GM21528 (cell line): ENCODE measurements around the gene AP1G1.
"Not testable (repeated sequence)": the region's sequence is repeated elsewhere in the genome, so short reads cannot be mapped to it uniquely, and the experiment has no call there.

Experiments used
- ATAC-seq: cut with Tn5 transposase; IDR thresholded peaks from one replicate; pipeline ENCODE4 v1.9.1; 2021; ENCODE audit warnings: mild to moderate bottlenecking, moderate library complexity; ENCODE audit not compliant: unreplicated experiment, low FRiP score

The AP1G1 gene

DNA sequence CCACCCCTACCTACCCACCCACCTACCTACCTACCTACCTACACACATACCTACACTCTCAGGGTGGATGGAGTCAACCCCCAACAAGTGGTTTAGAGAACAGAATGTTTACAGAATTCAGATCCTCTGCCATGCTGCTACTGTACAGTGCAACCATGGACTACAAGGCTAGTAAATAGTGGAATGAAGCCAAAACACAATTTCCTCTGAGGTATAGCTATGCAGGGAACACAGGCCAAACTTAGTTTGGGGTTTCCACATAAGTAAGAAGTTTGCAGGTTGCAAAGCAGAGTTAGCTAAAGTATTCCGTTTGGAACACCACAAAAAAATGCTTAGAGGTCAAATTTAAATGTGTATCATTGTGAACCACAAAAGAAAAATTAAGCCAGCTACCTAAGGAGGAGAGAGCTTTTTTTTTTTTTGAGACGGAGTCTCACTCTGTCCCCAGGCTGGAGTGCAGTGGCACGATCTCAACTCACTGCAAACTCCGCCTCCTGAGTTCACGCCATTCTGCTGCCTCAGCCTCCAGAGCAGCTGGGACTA, 2.7 kb upstream of the AP1G1 start:
- no peak for ATAC-seq

DNA sequence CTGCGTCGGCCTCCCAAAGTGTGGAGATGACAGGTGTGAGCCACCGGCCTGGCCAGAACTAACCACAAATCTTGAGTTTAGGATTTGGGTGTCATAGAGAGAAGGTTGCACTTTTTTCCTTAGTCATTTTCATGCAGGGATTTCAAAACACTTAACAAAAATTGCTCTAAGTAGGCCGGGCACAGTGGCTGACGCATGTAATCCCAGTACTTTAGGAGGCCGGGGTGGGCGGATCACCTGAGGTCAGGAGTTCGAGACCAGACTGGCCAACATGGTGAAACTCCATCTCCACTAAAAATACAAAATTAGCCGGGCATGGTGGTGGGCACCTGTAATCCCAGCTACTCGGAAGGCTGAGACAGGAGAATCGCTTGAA, 1.5 kb upstream of the AP1G1 start:
- ATAC-seq, result not testable (repeated sequence)

DNA sequence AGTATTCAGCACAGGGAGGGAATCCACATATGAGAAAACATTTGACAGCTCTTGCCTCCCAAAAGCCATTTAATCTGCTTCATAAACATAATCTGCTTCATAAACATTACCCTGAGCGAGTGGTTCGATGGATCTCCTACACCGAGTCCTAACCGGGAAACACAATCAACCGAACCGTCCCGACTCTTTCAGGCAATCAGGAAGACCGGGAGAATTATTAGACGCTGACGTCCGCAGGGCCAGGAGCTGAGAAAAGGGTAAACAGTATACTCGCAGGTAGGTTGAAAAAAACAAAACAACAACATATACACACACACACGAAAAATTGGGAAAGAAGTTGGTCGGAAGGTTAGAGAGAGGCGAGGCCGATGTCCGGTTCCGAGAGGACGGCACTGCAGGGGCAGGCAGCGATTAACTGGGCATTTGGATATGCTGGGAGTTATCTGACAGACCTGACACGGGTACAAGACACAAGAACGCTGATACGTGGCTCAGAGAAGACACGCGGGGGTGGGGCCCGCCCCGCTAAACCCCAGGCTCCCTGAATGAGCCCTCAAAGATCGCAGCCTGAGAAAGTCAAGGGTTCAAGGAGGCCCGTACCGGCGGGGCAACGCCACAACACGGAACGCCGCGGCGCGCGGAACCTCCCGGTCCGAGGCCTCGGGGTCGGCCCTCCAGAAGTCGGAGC, 585 bp downstream of the AP1G1 start:
- peak; percentile 39 for ATAC-seq

DNA sequence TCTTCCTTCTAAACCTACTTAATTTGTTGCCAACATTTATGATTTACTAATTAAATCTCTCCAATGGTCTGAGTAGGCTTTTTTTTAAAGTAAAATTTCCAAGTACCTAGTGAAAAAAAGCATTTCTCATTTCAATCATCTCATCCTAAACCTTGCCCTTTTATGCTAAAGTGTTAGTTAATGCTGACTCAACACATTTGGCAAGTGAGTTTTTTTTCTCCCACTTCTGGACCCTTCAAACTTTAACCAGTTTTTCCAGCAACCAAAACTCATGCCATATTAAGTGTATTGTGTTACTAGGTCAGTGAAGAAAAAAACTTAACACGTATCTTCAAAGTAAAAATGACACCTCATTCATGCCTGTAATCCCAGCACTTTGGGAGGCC, 5.3 kb downstream of the AP1G1 start:
- no peak for ATAC-seq

DNA sequence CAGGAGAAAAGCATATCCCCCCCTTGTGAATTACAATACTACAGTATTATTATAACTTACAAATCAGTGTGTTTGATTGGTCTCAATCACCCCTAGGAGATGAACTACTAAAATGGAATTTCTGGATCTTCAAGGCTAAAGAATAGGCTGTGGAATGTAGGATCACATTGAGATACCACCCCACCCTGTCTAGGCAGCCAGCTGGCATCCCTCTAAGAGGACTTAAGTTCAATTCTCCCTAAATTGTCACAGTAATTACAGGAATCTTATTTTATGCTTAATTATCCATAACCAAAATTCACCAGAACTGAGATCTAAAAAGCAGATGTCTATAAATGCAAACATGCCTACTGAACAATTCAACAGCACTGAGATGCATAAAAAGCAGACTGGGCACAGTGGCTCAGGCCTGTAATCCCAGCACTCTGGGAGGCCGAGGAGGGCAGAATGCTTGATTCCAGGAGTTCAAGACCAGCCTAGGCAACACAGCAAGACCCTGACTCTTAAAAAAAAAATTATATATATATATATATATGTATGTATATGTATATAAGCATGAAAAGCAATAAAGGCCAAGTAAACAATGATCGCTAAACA, 12.0 kb downstream of the AP1G1 start:
- ATAC-seq, result no peak

DNA sequence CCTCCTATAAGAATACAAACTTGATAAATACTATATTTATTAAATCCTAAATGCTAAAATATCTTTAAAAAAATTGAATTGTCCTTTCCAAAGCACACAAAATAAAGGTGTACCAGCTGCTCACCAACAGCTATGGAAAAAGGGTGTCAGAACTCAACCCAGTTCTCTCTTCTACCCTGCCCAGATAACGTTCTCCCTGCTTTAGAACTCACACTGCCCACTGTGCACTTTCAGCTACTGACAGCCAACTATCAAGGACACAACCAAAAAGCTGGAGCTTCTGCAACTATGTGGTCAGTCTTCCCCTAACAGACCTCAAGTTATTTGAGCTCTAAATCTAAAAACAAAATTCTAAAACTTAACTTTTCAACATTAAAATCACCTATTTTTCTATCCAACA, 13.7 kb downstream of the AP1G1 start:
- ATAC-seq, result no peak

DNA sequence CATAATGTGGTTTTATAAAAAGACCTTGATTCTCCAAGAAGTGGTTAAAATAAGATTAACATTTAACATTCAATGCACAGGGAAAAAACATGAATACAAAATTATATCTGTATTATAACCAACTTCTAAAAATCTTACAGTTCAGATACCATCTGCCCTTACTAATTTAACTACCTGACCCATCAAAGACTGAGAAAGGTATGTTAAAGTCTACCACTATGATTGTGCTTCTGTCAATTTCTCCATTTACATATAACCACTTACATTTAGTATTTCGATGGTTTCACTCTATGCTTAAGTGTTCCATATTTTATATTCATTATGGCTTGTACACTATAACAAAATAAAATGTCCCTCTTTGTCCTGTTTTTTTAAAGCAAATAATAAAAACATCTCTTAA, 14.6 kb downstream of the AP1G1 start:
- no peak for ATAC-seq

DNA sequence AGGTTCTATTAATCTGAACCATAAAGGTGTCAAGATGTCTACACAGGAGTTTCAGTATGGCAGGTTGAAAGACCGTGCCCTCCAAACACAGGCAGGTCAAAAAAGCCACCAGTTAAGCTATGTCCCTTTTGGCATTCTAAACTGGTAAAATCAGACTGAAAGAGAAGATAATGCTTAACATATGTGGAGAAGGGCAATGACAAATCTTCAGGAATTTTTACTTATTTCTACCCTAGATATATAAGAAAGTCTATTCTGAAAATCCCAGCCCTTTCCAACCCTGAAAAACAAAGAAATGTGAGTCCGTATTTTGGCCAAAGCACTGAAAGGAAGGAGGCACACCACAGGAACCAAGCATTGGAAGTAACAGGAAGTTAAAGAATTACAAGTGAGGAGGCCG, 16.5 kb downstream of the AP1G1 start:
- no peak for ATAC-seq

DNA sequence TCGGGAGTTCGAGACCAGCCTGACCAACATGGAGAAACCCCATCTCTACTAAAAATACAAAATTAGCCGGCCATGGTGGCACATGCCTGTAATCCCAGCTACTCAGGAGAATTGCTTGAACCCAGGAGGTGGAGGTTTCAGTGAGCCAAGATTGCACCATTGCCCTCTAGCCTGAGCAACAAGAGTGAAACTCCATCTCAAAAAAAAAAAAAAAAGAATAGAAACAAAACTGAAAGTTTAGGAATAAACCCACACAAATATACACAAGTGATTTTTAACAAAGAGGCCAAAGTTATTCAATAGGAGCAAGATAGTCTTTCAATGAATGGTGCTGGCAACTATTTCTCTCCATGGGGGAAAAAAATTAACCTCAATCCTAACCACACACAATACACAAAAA, 18.3 kb downstream of the AP1G1 start:
- not testable (repeated sequence) for ATAC-seq

DNA sequence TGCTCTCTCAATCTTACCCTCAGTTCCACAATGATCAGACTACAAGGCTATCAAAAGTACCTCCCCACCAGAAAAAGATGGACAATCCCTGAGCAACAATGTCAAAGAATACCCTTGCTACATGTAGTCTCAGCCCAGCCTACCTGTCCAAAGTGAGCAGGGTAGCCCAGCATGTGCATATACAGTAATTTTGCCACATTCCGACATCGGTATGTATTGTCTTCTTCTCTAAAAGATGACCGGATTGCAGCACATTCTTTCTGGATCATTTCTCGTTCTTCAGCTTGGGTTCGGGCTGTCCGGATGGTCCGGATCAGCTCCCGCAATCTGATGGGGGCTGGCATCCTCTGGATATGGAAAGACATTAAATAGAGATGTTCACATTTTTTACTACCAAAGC, 19.5 kb downstream of the AP1G1 start:
- ATAC-seq, result no peak

DNA sequence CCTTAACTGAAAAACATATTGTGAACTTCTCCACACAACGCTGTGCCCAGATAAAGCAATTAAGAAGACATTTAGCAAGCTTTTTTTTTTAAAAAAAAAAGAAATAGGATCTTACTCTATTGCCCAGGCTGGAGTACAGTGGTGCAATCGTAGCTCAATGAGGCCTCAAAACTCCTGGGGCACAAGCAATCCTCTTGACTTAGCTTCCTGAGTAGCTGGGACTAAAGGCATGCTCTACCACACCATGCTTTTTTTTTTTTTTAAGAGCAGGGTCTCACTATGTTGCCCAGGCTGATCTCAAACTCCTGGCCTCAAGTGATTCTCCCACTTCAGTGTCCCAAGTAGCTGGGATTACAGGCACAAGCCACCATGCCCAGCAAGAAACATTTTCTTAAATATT, 20.1 kb downstream of the AP1G1 start:
- ATAC-seq, result no peak

DNA sequence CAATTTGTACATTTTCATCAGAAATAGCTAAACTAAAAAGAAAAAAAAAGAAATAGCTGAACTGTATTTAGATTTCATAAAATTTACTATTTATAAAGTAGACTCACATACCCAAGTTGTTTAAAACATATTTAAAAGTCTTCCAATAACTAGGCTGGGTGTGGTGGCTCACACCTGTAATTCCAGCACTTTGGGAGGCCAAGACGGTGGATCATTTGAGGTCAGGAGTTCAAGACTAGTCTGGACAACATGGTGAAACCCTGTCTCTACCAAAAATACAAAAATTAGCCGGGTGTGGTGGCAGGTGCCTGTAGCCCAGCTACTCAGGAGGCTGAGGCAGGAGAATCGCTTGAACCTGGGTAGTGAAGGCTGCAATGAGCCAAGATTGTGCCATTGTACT, 23.5 kb downstream of the AP1G1 start:
- ATAC-seq, result not testable (repeated sequence)

DNA sequence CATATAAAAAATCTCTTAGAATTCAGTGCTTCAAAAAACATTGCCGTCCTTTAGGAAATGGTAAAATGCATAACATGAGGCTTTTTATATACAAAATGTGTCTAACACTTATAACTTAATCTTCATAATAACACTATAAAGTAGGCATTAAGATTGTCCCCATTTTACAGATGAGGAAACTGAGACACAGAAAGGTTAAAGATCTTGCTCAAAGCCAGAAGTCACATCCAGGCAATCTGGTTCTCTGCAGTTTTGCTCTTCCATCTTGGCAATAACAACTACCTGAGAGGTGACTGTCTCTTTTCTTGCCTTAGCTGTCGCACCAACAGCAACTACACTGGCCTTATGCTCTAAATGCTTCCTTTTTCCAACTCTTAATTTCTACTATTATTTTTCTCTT, 24.5 kb downstream of the AP1G1 start:
- ATAC-seq, result no peak

DNA sequence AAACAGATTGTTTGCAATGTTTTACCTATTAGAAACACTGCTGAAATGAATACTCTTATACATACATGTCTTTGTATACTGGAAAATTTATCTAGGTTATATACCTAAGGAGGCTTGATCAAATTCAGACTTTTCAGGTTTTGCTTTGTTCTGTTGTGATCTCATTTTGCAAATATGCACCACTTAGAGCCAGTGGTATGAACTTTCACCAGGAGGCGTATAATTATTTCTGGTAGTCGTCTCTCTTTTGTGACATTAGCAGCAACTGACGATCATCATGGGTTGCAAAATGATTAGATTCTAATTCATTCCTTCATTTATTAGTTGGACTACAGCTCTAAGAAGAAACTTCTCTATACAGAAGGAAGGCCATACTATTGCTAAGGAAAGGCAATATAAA, 26.9 kb downstream of the AP1G1 start:
- no peak for ATAC-seq

DNA sequence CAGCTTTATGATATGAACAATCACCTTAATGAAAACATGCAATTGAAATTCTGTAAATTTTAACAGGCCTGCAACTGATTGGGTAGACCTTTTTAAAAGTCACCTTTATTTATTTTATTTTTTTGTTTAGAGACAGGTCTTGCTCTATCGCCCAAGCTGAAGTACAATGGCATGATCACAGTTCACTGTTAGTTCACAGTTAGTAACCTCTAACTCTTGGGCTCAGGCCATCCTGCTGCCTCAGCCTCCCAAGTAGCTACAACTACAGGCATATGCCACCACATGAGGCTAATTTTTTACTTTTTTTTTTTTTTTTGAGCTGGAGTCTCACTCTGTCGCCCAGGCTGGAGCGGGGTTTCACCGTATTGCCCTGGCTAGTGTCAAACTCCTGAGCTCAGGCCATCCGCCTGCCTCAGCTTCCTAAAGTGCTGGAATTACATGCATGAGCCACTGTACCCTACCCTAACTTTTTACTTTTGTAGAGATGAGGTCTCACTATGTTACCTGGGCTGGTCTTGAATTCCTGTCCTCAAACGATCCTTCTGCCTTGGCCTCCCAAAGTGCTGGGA, 28.0 kb downstream of the AP1G1 start:
- ATAC-seq, result no peak

DNA sequence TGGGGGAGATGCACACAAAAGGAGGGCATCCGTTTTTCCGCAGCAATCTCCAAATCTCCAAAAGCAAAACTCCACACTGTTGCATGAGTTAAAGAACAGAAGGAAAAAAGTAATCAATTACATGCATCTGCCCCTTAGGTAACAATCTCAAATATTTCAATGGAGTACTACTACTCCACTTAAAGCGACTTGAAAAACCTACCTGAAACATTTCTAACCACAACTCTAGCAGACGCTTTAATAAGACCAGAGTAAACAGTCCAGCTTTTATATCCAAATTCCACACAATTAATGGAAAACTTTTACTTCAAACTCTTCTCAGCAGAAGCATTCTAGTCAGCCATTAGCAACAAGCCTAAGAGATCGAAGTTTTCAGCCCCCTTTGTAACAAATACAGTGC, 29.9 kb downstream of the AP1G1 start:
- no peak for ATAC-seq

DNA sequence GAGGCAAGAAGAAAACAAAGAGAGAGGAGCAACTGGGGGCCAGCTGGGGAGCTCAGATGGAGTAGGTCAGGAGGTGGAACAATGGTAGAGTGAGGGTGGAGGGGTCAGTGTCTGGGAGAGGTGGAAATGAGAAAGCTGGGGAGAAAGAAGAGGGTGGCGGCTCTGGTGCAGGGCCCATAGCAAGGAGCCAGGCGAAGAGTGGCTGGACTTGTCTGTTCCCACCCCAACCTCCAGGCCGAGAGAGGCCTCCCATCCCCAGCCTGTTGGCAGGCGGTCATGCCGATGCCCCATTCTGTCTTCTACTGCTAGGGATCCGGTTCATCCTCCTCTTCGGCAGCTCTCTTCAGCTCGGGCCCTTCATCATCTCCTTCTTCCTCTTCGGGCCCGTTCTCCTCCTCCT, 31.3 kb downstream of the AP1G1 start:
- ATAC-seq, result no peak

DNA sequence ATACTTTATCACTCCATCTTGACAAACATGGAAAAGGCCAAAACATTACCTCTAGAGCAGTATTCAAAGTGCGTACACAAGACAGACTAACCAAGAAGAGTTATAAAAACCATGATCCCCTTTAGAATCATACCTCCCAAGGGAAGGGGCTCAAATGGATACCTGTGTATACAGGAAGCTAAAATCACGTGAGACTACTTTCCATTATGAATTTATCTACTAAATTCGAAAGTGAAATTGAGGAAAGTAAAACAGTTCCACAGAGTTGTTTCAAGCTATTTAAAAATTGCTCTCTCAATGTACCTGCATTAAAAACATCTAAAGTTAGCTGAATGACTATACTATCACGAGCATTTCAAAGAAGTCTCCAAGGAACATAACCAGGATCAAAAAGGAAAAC, 32.7 kb downstream of the AP1G1 start:
- ATAC-seq, result no peak

DNA sequence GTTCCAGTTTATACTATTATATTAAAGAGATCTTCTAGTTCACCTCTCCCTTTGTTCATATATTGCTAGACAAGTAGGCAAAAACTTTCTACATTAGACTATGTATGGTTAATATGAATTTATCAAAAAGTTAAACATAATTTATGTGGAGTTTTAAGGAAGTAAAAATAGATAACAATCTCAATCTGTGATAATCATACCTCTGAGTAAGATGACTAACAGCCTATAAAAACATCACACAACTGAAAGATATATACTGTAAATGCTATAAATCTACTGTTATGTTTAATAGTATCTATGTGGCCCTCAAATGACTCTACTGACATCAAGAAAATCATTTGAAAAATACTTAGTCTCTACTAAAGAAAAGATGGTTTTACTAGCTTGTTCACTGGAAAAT, 37.1 kb downstream of the AP1G1 start:
- no peak for ATAC-seq

DNA sequence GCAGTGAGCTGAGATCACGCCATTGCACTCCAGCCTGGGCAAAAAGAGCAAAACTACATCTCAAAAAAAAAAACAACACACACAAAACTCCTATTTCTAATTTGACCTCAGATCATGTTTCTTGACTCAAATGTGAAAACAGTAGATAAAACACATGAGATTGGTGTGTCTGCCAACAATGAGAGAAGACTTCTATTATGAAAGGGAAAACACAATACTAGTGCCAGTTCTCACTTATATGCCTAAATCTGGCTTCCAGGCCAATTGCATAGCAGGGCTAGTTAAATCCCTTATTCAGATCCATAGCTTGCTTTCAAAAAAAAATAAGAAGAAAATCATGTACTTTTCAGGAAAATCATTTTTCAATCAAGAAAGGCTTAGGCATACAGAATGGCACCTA, 39.4 kb downstream of the AP1G1 start:
- no peak for ATAC-seq

DNA sequence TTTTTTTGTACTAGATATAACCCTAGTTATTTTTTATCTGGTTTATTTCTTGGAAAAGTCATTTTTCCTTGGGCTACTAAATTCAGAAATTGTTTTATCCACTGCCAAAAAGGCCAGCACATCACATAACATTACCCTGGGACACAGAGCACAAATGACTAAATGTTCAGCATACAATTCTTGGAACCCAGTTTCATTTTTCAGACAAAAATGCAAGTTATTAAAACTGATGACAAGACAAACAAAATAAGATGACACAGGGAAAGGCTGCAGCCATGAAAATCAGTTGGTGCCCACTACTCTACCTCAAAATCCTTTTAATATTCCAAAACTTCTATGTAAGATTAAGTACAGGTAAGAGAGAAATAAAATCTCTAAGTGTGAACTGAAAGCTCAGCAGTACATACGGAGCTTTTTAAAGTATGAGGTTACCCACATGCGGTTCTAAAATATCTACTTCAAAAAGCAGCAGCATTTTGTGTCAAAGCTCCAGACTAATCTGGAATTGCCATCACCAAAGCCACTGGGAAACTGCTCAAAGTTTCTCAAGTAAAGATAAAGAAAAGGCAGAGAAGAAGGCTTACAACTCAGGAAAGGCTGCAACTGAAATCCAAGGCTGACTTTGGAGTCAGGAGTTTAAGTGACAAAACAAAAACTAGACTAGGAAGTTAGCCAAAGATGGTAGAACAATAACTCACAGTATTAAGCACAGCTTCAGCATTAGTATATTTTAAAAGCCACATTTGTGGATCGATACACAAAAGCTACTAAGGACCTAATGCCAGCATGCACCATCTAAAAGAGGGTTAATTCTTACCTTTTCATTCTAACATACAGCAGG, 41.4 kb downstream of the AP1G1 start:
- no peak for ATAC-seq
